Adrenal gland (tissue), 5 donors: ENCODE measurements around the gene KCNQ4.

ENCODE experiments used
- CTCF ChIP-seq, 6 experiments: fragments of 450-650 bp in 4 of 6; fragments of 200-600 bp in 2 of 6; sonication (generic) in 1 of 6; IDR thresholded peaks; 1 replicate in 5 of 6; 2 replicates in 1 of 6; pipeline versions ENCODE4 v1.5.1 to v1.8.0; 2016 to 2021; ENCODE audit warnings: antibody characterized with exemption in 6 of 6, mild to moderate bottlenecking in 2 of 6, moderate library complexity in 1 of 6
- POLR2A ChIP-seq, 2 donors: fragments of 450-650 bp; IDR thresholded peaks; one replicate each; pipeline ENCODE4 v1.6.1; 2017; ENCODE audit warnings: antibody characterized with exemption in 2 of 2, mild to moderate bottlenecking in 2 of 2, moderate library complexity in 1 of 2
- donor health status: DM: no; HTN: no; CAD: no.

GRCh38 chr1:40858856-40859416 is 75.3 kb downstream of the KCNQ4 start:
- no peak for TF ChIP-seq POLR2A (IDR thresholded peaks at IDR 0.05)
- no peak for TF ChIP-seq CTCF (IDR thresholded peaks at IDR 0.05)
